ENCODE results near the gene CTAG1A.

DNA sequence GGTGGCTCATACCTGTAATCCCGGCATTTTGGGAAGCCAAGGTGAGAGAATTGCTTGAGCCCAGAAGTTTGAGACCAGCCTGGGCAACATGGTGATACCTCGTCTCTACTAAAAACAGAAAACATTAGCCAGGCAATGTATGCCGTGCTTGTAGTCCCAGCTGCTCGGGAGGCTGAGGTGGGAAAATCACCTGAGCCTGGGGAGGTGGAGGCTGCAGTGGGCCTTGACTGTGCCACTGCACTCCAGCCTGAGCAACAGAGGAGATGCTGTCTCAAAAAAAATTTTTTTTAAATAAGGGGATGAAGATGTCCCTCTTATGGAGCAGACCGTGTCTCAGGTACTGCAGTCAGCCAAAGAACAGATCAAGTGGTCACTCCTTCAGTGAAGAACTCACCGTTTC lies 20.6 kb downstream of the CTAG1A start:
- no peak for TF ChIP-seq POLR2A (IDR thresholded peaks at IDR 0.05)
- TF ChIP-seq, protein P1, sequence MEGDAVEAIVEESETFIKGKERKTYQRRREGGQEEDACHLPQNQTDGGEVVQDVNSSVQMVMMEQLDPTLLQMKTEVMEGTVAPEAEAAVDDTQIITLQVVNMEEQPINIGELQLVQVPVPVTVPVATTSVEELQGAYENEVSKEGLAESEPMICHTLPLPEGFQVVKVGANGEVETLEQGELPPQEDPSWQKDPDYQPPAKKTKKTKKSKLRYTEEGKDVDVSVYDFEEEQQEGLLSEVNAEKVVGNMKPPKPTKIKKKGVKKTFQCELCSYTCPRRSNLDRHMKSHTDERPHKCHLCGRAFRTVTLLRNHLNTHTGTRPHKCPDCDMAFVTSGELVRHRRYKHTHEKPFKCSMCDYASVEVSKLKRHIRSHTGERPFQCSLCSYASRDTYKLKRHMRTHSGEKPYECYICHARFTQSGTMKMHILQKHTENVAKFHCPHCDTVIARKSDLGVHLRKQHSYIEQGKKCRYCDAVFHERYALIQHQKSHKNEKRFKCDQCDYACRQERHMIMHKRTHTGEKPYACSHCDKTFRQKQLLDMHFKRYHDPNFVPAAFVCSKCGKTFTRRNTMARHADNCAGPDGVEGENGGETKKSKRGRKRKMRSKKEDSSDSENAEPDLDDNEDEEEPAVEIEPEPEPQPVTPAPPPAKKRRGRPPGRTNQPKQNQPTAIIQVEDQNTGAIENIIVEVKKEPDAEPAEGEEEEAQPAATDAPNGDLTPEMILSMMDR (IDR thresholded peaks at IDR 0.05) = no peak
